GM13976 (cell line): ENCODE data around the gene PLXDC1.

ENCODE experiments used
- DNase-seq: peaks from one replicate; pipeline ENCODE4 v3.0.0; 2012; ENCODE audit warnings: low spot score
- CTCF ChIP-seq: IDR thresholded peaks from 2 replicates; pipeline ENCODE4 v1.5.1; 2012; ENCODE audit warnings: borderline replicate concordance, mild to moderate bottlenecking; ENCODE audit not compliant: insufficient read depth; ENCODE audit errors: extremely low read depth, missing control alignments, control extremely low read depth
- in situ Hi-C: fragments of 300-500 bp; cut with MboI; formaldehyde crosslinking; loops from one replicate; pipeline ENCODE4 v1.12.0; 2022; ENCODE audit warnings: low sequenced_read_pairs, mixed read lengths, inconsistent platforms; ENCODE audit not compliant: unreplicated experiment

Gene PLXDC1

GRCh38 chr17:39069114-39069756 is 82.2 kb downstream of the PLXDC1 start:
- in situ Hi-C loops = no loop called here
- peak; percentile 61 for TF ChIP-seq CTCF
- DNase-seq = peak; percentile 80

- TF ChIP-seq CTCF = no peak
- in situ Hi-C loops = no loop called here
- DNase-seq = no peak
Measured at GRCh38 chr17:39064819-39065218, 86.6 kb downstream of the PLXDC1 start.

- TF ChIP-seq CTCF = no peak
- in situ Hi-C loops = no loop called here
- no peak for DNase-seq
Measured at GRCh38 chr17:39064374-39064773, 87.1 kb downstream of the PLXDC1 start.

- no peak for TF ChIP-seq CTCF
- no peak for DNase-seq
- in situ Hi-C loops = no loop called here
Measured at GRCh38 chr17:39063681-39064069, 87.8 kb downstream of the PLXDC1 start.

- TF ChIP-seq CTCF = no peak
- in situ Hi-C loops = no loop called here
- no peak for DNase-seq
Measured at GRCh38 chr17:39062846-39063680, 88.4 kb downstream of the PLXDC1 start.

GRCh38 chr17:39058524-39058923 is 92.9 kb downstream of the PLXDC1 start:
- in situ Hi-C loops = no loop called here
- TF ChIP-seq CTCF = no peak

More at GRCh38 chr17:39058524-39058923, 92.9 kb downstream of the PLXDC1 start:
- DNase-seq = no peak
